DMS 273 (cell line): Measurements from ENCODE around the gene OLFML2B.
A peak's percentile ranks its signal among the peaks of the same experiment; 100 is the strongest.

Source experiments
- DNase-seq: peaks from one replicate; lab custom pipeline; 2025; ENCODE audit not compliant: unreplicated experiment; lab: John Stamatoyannopoulos, UW

Gene OLFML2B

GRCh38 chr1:162008799-162009198, 14.9 kb downstream of the OLFML2B start:
- DNase-seq, result no peak

GRCh38 chr1:162007466-162007865, 16.2 kb downstream of the OLFML2B start:
- peak; percentile 16 for DNase-seq

- no peak for DNase-seq
Measured at GRCh38 chr1:162006081-162006480, 17.6 kb downstream of the OLFML2B start.

- DNase-seq, result peak; percentile 11
Measured at GRCh38 chr1:162004441-162004950, 19.2 kb downstream of the OLFML2B start.

- DNase-seq, result peak; percentile 68
Measured at GRCh38 chr1:162003830-162004215, 19.8 kb downstream of the OLFML2B start.

- peak; percentile 25 for DNase-seq
Measured at GRCh38 chr1:162003061-162003829, 20.4 kb downstream of the OLFML2B start.

GRCh38 chr1:162000053-162000420, 23.6 kb downstream of the OLFML2B start:
- DNase-seq, result no peak

- DNase-seq, result no peak
Measured at GRCh38 chr1:161999301-162000052, 24.2 kb downstream of the OLFML2B start.

- DNase-seq, result no peak
Measured at GRCh38 chr1:161998811-161999210, 24.9 kb downstream of the OLFML2B start.

- no peak for DNase-seq
Measured at GRCh38 chr1:161997152-161997551, 26.5 kb downstream of the OLFML2B start.

GRCh38 chr1:161994175-161994668, 29.4 kb downstream of the OLFML2B start:
- no peak for DNase-seq

- DNase-seq, result no peak
Measured at GRCh38 chr1:161993576-161993975, 30.1 kb downstream of the OLFML2B start.

- DNase-seq, result no peak
Measured at GRCh38 chr1:161989786-161990185, 33.9 kb downstream of the OLFML2B start.

GRCh38 chr1:161989108-161989507, 34.6 kb downstream of the OLFML2B start:
- no peak for DNase-seq

- no peak for DNase-seq
Measured at GRCh38 chr1:161988413-161988812, 35.3 kb downstream of the OLFML2B start.

- no peak for DNase-seq
Measured at GRCh38 chr1:161987872-161988271, 35.8 kb downstream of the OLFML2B start.

- no peak for DNase-seq
Measured at GRCh38 chr1:161987303-161987702, 36.4 kb downstream of the OLFML2B start.

GRCh38 chr1:161986328-161986727, 37.3 kb downstream of the OLFML2B start:
- no peak for DNase-seq

- no peak for DNase-seq
Measured at GRCh38 chr1:161985301-161985822, 38.3 kb downstream of the OLFML2B start.

GRCh38 chr1:161983725-161984124, 39.9 kb downstream of the OLFML2B start:
- no peak for DNase-seq

- no peak for DNase-seq
Measured at GRCh38 chr1:161982917-161983316, 40.8 kb downstream of the OLFML2B start.

GRCh38 chr1:161982507-161982895, 41.2 kb downstream of the OLFML2B start:
- no peak for DNase-seq
